Esophagus squamous epithelium (tissue), 4 donors: ENCODE results near the gene ASH1L.

ENCODE experiments used
- CTCF ChIP-seq, 6 experiments: fragments of 450-650 bp in 4 of 6; fragments of 200-600 bp in 2 of 6; sonication (generic) in 2 of 6; IDR thresholded peaks; one replicate each; pipeline ENCODE4 v1.5.1; 2016 to 2019; ENCODE audit warnings: antibody characterized with exemption in 6 of 6, mild to moderate bottlenecking in 4 of 6, moderate library complexity in 4 of 6
- POLR2A ChIP-seq, 4 donors: fragments of 450-650 bp; IDR thresholded peaks; one replicate each; pipeline ENCODE4 v1.6.1; 2017; ENCODE audit warnings: antibody characterized with exemption in 4 of 4, mild to moderate bottlenecking in 4 of 4, moderate library complexity in 3 of 4

- TF ChIP-seq CTCF (IDR thresholded peaks at IDR 0.05) (no peak), POLR2A (IDR thresholded peaks at IDR 0.05) (no peak)
These were observed 249.3 kb downstream of the ASH1L start for GRCh38 chr1:155313261-155313660.
